NT2/D1 (cell line): ENCODE results near the gene SEMA4B.

Experiments used
- SUZ12 ChIP-seq: IDR thresholded peaks from 2 replicates; pipeline ENCODE4 v1.6.1; 2011; ENCODE audit not compliant: insufficient read length, insufficient read depth; ENCODE audit errors: extremely low read depth
- YY1 ChIP-seq: IDR thresholded peaks from 2 replicates; pipeline ENCODE4 v1.6.1; 2011; ENCODE audit not compliant: insufficient read length, insufficient read depth
- ZNF274 ChIP-seq: IDR thresholded peaks from 2 replicates; pipeline ENCODE4 v1.6.1; 2011; ENCODE audit warnings: mild to moderate bottlenecking, low read depth, low read length

DNA sequence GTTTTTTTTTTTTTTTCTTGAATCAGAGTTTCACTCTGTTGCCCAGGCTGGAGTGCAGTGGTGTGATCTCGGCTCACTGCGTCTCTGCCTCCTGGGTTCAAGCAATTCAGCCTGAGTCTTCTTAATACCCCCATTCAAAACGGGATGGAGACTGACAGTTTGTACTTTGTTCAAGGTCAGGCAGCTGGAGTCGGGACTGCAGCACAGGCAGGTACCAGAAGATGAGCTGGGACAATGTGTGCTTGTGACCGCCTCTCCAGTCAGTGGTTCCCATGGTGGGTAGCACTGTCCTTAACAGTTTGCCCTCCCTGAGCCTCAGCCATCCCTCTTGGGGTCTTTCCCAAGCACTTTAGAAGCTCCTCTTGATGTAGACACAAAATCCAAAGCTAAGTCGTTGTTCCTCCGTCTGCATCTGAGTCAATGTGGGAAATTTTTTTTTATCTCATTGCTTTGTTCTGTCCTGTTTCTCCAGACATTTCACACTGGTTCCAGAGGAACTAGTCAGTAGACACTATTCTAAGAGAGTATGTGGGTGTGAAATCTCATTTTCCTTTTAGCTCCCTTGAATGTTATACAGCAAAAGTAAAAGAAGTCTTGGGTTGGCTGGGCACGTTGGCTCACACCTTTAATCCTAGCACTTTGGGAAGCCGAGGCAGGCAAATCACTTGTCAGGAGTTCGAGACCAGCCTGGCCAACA lies 43.0 kb downstream of the SEMA4B start:
- TF ChIP-seq ZNF274 = no peak
- TF ChIP-seq YY1 = no peak
- no peak for TF ChIP-seq SUZ12
